Karpas-422 (cell line): ENCODE data around the gene M6PR. TPM values are rescaled to one million over a fixed set of nuclear protein-coding genes. Genes with fewer than 3 reads are reported as not detected.

ENCODE experiments used
- total RNA-seq: library from RNA; depleted of rRNA; stranded (reverse); fragments of >200 nt; shearing (Covaris generic); gene quantifications from 2 replicates; pipeline ENCODE4 v1.2.3, GENCODE V29; 2014; ENCODE audit warnings: low replicate concordance; rRNA removed

Gene M6PR
- total RNA-seq, 1 experiment from 2014 or later: 271 TPM

Other genes with a start within 250 kb of the M6PR start
- not detected in 2 replicates for gene A2ML1, start 127.0 kb downstream of the M6PR start, total RNA-seq
- gene PHC1, start 35.1 kb downstream of the M6PR start, total RNA-seq: 26.2 and 84.0 TPM in 2 replicates
- gene KLRG1, start 39.9 kb upstream of the M6PR start, total RNA-seq: 9.1 and 34.7 TPM in 2 replicates
- gene A2M, start 166.3 kb upstream of the M6PR start, total RNA-seq: not detected in 2 replicates